ENCODE results near the gene KHSRP. TPM values are rescaled to one million over a fixed set of nuclear protein-coding genes. Genes with fewer than 3 reads are reported as not detected.

KHSRP gene, protein sequence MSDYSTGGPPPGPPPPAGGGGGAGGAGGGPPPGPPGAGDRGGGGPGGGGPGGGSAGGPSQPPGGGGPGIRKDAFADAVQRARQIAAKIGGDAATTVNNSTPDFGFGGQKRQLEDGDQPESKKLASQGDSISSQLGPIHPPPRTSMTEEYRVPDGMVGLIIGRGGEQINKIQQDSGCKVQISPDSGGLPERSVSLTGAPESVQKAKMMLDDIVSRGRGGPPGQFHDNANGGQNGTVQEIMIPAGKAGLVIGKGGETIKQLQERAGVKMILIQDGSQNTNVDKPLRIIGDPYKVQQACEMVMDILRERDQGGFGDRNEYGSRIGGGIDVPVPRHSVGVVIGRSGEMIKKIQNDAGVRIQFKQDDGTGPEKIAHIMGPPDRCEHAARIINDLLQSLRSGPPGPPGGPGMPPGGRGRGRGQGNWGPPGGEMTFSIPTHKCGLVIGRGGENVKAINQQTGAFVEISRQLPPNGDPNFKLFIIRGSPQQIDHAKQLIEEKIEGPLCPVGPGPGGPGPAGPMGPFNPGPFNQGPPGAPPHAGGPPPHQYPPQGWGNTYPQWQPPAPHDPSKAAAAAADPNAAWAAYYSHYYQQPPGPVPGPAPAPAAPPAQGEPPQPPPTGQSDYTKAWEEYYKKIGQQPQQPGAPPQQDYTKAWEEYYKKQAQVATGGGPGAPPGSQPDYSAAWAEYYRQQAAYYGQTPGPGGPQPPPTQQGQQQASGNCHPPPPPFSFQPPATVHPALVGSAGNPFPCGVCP
- total RNA-seq, result 80.8 TPM
- long read RNA-seq, transcript KHSRP-212 (3 exons, 851 nt), result major isoform, 7 of 35 reads
- long read RNA-seq, partial matches to known transcripts, result 5 of 35 reads
- long read RNA-seq, other reads (novel, unspliced or antisense), result 19 of 35 reads

DNA sequence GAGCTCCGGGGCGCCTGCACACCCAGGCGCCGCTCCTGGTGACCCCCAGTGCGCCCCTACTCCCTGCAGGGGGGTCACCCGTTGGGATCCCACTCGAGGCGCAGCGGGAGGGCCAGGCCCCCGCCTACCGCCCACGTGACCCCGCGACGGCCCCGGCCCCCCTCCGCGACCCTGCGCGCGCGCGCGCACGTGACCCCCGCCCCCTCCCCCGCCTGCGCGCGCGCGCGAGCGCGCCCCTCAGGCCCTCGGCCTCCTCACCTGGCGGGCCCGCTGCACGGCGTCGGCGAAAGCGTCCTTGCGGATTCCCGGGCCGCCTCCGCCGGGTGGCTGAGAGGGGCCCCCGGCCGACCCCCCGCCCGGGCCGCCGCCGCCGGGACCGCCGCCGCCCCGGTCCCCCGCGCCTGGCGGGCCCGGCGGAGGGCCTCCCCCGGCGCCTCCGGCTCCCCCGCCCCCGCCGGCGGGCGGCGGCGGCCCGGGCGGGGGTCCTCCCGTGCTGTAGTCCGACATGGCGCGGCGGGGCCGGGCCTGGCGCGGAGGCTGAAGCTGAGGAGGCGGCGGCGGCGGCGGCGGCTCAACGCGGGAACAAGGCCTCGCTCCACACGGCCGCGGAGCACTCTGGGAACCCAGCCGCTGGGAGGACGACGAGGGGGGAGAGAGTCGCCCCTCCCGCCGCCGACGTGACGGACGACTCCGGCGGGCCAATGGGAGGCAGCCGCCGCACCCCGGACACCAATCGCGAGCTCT, at the start of gene KHSRP:
KHSRP (minus strand) TSS at position 617 of the 744 bp plus-strand sequence; CDS start at position 507, 110 bp downstream.
- intact Hi-C loops (cut with DNase I), result no loop called here

DNA sequence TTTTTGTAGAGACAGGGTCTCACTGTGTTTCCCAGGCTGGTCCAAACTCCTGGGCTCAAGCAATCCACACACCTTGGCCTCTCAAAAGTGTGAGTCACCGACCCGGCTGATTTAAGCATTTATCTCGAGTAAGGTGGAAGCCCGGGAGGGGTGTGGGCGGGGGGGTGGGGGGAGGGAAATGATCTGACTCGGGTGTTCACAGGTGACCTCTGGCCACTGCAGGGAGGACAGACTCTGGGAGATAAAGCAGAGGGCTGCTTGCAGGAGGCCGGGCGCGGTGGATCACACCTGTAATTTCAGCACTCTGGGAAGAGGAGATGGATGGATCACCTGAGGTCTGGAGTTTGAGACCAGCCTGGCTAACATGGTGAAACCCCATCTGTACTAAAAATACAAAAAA, 49.0 kb upstream of the KHSRP start:
- ATAC-seq (ENCODE audit: poor library complexity) (no peak), DNase-seq (no peak)
- intact Hi-C loops (cut with DNase I), result no loop called here

More for the DNA sequence above, at the start of gene KHSRP:
- ATAC-seq (ENCODE audit: poor library complexity) (no peak), DNase-seq (peak; percentile 37)

DNA sequence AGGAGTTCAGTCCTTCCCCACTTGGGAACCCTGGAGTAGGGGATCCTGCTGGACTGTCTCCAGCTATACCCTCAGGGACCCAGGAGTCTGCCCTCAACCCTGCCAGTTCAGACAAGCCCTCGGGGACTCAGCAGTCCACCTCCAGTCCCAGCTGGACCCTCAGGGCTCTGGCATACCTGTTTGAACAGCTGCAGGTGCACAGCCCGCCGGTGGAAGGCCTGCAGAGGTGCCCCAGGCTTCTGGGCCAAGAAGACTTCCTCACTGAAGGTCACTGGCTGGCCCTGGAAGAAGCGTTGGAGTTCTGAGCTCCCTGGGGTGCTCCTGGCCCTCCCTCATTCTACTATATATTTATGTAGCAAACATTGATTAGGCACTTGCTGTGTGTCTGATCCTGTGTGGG, 48.1 kb upstream of the KHSRP start:
- DNase-seq (no peak), ATAC-seq (ENCODE audit: poor library complexity) (no peak)
- intact Hi-C loops (cut with DNase I), result no loop called here

DNA sequence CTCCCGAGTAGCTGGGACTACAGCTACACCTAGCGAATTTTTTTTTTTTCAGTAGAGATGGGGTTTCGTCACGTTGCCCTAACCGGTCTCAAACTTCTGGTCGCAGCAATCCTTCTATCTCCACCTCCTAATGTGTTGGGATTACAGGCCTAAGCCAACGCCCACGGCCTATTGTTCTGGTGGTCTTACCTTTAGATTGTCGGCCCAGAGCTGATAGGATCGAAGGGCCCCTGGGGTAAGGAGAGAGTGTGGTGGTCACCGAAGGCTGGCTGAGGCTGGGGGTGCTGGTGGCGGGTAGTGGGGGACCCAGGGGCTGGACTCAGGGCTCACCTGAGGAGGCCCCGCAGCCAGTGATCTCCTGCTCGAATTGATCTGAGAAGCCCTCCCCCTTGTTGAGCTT, 46.5 kb upstream of the KHSRP start:
- no peak for ATAC-seq (ENCODE audit: poor library complexity)
- no peak for DNase-seq
- intact Hi-C loops (cut with DNase I), result no loop called here

DNA sequence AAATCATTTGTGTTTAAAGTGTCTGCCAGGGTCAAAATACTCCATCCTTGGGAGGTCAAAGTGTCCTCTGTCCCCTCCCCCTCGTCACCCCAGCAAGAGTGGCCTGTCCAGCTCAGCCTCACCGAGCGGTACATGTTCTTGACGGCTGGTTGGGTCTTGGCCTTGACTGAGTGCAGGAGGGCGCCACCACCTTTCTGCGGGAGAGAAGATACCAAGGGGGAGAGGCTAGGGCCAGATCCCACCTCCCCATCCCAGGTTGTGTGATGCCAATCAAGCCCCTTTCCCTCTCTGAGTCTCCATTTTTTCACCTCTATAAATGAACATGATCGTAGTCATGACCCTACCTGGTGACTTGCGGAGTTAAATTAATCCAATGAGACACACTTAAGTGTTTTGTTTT, 45.6 kb upstream of the KHSRP start:
- DNase-seq, result no peak
- no peak for ATAC-seq (ENCODE audit: poor library complexity)
- intact Hi-C loops (cut with DNase I), result no loop called here

DNA sequence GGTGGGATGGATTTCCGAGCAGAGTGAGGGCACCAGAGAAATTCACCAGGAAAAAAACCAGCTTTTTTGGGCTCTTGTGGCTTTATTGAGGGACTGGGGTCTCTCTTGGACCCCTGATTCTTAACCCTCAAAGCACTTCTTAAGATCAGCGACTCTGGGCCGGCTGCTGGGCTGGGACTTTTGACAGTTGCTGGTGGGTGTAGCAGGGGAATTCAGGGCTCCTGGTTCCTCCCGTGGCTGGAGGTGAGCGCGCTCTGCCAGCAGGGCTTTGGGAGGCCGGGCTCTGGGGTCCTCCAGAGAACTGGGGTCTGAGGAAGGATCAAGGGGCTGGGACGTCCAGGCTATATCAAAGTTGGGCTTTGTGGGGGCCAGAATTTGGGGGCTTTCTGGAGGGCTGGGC, 42.8 kb upstream of the KHSRP start:
- DNase-seq (no peak), ATAC-seq (ENCODE audit: poor library complexity) (no peak)
- intact Hi-C loops (cut with DNase I), result no loop called here

DNA sequence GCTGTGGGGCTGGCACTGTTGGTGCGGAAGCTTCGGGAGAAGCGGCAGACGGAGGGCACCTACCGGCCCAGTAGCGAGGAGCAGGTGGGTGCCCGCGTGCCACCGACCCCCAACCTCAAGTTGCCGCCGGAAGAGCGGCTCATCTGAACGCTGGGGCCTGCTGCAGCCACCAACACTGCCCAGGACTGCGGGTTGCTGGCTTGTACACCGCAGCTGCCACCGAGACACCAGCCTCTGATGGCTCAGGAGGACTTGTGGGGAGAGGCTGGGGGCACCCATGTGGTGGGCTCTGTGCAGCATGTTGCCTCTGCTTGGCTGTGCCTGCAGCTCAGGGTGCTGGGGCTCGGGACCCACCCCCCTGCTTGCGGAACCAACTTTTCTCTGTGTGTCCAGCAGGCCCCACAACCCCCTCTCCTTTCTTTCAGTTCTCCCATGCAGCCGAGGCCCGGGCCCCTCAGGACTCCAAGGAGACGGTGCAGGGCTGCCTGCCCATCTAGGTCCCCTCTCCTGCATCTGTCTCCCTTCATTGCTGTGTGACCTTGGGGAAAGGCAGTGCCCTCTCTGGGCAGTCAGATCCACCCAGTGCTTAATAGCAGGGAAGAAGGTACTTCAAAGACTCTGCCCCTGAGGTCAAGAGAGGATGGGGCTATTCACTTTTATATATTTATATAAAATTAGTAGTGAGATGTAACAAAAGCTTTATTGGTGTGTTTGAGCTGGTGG, 42.1 kb upstream of the KHSRP start:
- intact Hi-C loops (cut with DNase I), result no loop called here
- no peak for ATAC-seq (ENCODE audit: poor library complexity)
- no peak for DNase-seq

DNA sequence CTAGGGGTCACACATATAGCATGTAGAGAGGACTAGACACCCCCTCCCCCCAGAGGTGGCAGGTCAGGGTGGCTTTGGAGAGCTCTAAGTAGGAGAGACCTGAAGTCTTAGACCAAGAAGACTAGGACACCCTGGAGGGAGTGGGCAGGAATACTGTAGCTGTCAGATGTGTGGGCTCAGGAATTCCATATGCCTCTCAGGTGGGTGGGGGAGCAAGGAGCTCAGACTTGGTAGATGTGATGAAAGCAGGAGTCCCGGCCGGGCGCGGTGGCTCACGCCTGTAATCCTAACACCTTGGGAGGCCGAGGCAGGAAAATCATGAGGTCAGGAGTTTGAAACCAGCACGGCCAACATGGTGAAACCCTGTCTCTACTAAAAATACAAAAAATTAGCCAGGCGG, 41.1 kb upstream of the KHSRP start:
- no peak for DNase-seq
- ATAC-seq (ENCODE audit: poor library complexity), result no peak
- intact Hi-C loops (cut with DNase I), result no loop called here

DNA sequence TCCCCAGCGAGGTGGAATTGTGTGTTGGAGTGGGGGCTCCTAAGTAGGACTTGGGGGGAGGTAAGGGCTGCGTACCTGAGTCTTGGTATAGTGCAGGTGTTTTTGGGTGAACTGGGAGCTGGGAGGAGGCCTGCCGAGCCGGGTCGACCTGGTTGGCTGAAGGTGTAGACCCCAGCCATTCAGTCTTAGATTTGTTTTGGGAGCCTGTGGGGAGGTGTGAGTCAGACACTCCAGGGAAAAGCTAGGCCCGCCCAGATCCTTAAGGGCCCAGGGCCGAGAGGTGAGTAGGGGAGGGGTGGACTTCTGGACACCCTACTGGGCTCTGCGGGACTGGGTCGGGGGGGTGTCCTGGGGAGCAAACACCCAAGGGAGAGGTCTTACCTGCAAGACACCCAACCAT, 40.4 kb upstream of the KHSRP start:
- intact Hi-C loops (cut with DNase I), result no loop called here
- no peak for ATAC-seq (ENCODE audit: poor library complexity)

DNA sequence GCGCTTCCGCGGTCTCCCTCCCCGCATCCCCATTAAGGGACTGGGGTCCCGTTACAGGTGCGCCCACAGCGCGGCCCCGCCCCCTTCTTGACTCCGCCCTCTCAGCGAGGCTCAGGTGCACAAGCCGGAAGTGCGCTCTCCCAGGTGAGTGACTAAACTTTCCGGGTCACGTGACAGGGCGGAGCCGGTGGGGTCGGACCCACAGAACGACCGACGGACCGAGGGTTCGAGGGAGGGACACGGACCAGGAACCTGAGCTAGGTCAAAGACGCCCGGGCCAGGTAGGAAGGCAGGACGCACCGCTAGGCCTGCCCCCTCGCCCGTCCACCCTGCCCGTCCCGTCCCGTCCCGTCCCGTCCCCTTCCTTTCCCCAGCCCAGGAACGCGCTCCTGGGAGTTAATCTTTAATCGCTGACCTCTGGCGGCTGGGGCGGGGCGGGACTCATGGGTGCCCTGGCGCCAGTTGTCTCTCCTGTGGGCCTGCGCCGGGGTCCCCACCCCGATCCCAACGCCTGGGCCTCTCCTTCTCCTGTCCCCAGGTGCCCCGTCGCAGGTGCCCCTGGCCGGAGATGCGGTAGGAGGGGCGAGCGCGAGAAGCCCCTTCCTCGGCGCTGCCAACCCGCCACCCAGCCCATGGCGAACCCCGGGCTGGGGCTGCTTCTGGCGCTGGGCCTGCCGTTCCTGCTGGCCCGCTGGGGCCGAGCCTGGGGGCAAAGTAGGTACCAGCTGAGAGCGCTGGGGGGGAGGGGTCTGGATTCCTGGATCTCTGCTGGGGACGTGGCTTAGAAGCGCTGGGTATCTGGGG, 39.7 kb upstream of the KHSRP start, which contains the start of gene CRB3:
CRB3 (plus strand) TSS at position 202 of the 804 bp plus-strand sequence; CDS start at position 633, 431 bp downstream.
- DNase-seq, result no peak
- intact Hi-C loops (cut with DNase I), result no loop called here

More for the DNA sequence above, 40.4 kb upstream of the KHSRP start:
- DNase-seq, result no peak

DNA sequence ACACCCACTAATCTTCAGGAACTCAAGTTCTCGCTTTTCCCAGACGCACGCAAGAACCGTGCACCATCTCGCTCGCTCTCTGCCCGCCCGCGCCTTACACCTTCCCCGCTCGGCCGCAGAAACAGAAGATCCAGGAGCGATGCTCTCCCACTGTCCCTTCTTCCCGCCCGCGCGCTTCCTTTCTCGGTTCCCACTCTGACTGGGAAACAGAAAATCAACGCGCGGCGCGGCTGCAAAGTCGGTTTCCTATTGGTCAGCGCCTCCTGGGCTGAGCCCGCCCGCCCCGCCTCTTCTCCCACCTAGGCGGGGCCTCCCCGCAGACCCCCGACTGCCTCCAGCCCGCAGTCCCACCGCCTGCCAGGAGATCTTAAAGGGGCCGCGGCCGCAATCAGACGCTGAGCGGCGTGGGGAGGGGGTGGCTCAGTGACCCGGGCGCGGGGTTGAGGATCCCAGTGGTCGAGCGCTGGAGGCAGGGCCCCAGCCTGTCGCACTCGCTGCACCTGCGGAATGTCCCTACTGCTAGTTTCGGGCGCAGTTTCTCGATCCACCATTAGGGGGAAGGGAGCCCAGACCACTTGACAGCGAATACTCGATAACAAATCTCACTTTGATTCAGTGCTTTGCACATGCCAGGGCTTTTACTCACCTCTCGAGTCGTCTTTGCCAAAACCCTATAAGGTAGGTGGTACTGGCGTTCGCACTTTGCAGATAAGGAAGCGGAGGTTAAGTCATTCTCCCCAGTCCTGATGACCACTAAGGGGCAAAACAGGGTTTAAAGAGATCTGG, 35.7 kb upstream of the KHSRP start:
- DNase-seq, result peak; percentile 97
- ATAC-seq (ENCODE audit: poor library complexity), result peak; percentile 97
- intact Hi-C loops (cut with DNase I), result no loop called here

More for the DNA sequence above, 39.7 kb upstream of the KHSRP start, which contains the start of gene CRB3:
- ATAC-seq (ENCODE audit: poor library complexity), result no peak

DNA sequence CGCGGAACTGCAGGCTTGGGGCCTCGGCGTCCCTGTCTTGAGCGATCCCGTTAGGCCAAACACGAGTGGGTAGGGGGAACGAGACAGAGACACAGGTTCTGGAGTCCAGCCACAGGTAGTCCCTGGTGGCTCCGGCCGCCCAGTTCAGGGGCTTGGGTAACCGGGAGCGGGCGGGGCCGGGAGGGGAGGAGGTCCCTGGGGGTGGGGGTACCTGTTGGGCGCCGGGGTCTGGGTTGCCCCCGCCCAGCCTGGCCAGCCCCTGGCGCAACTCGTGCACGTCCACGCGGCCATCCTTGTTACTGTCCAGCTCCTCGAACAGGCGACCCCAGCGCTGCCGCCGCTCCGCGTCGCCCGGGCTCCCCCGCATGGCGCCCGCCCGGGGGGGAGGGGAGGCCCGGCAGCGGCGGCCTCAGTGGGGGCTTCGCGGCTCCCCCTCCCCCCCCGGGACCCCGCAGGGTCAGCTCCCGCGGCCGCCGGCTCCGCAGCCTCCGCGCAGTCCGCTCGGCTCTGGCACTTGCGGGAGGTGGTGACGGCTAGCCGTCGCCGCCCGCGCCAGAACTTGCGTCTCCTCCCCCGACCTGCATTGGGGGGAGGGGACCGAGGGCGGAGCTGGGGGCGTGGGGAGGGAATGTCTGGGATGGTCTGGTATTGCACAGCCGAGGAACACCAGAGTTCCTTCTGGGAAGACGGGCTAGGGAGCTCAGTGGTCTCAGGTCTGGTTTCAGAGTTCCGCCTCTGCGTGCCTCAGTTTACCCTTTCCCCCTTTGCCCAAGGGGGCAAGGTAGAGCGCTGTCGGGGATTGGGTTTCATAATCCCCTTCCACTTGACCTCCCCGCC, 34.9 kb upstream of the KHSRP start, which contains the start of gene SLC25A23:
SLC25A23 (minus strand) TSS at position 531 of the 837 bp plus-strand sequence; CDS start at position 367, 164 bp downstream.
- DNase-seq, result peak; percentile 77
- intact Hi-C loops (cut with DNase I), result loop anchor here (5.0 kb wide), 1 partner anchor 67 kb away; the partner anchor contains the start of gene GTF2F1

DNA sequence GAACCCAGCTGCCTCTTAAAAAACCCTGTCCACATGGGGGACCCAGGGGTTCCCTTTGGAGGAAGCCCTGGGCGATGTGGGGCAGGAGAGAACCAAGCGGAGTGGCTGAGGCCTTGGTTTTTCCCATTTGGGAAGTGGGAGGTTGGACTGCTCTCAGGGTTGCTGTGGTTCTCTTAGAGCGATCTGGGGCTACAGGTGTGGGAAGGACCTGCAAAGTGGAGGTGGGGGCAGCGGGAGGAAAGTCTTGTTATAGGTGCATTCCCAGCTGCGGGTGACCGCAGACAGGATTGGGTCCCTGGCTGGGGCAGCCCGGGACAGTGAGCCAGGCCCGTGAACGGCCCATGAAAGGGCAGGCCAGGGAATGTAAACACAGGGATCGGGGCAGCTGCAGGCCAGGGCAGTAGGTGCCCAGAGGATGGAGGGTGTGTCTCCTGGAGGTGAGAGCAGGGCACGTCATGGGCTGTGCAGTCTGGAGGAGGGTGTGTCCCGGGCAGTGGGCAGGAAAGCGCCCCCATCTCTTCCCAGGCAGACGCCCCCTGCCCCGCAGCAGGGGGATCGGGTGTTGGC, 34.2 kb upstream of the KHSRP start:
- DNase-seq, result no peak
- intact Hi-C loops (cut with DNase I), result loop anchor here (5.0 kb wide), 1 partner anchor 66 kb away; the partner anchor contains the start of gene GTF2F1
- ATAC-seq (ENCODE audit: poor library complexity), result no peak

More for the DNA sequence above, 34.9 kb upstream of the KHSRP start, which contains the start of gene SLC25A23:
- ATAC-seq (ENCODE audit: poor library complexity), result peak; percentile 85

DNA sequence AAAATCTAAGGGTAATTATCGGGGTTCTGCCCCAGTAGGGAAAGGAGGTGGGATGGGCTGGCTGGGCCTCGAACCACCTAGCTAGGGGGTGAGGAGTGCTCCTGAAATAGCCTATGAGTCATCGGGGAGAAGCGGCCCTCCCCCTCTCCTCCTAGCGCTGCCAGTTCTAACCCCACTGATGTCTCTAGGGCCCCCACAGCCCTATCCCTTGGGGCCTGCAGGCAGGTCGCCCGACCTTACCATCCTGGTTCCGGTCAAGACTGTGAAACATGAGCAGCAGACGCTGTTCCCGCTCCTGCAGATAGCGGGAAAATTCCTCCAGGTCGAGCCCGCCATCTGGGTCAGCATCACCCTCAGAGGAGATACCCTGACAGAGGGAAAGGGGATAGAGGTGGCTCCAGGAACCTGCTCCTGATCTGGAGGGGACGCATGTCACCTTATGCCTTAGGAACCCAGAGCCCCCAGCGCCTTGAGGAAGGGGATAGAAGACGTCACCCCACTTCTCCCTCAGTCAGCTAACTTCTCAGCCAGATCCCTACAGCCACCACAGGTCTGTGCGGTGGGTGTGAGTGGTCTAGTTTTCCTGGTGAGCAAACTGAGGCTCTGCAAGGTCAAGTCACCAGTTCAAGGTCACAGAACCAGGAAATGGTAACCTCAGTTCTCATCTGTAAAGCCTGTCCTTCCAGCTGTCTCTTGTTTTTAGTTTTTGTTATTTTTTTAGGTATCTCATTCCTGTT, 33.5 kb upstream of the KHSRP start:
- no peak for ATAC-seq (ENCODE audit: poor library complexity)
- no peak for DNase-seq
- intact Hi-C loops (cut with DNase I), result loop anchor here (5.0 kb wide), 1 partner anchor 66 kb away; the partner anchor contains the start of gene GTF2F1
